K562 (cell line): ENCODE measurements around the gene KCNH3. TPM values are rescaled to one million over a fixed set of nuclear protein-coding genes. Genes with fewer than 3 reads are reported as not detected.

Experiments used
- ATAC-seq: fragments of 200-7000 bp; cut with Tn5 transposase; 3 replicates; pipeline ENCODE4 v1.9.1; 2020; ENCODE audit warnings: moderate library complexity
- BruUV-seq: library from RNA; stranded (reverse); fragments of 400-500 nt; replicated peaks from 2 replicates; lab custom pipeline; 2021; lab: Mats Ljungman, UMichigan
- CTCF ChIA-PET: fragments of 300-600 bp; formaldehyde crosslinking; extraction: SDS; loops from one replicate; lab custom pipeline; 2021; ENCODE audit warnings: low intra/inter-chr PET ratio; lab: Yijun Ruan, JAX
- POLR2A ChIA-PET: fragments of 300-600, 350-650 bp; sonication (Branson Sonifier 250); formaldehyde crosslinking; extraction: SDS; loops from one replicate; lab custom pipeline; 2021; ENCODE audit warnings: antibody characterized with exemption, inconsistent platforms; lab: Yijun Ruan, JAX
- DNase-seq, 4 experiments: peaks; one replicate each; pipeline versions ENCODE4 v3.0.0 to v3.0.0-alpha.2; 2011 to 2018; ENCODE audit warnings: low spot score in 3 of 4, mixed read lengths in 3 of 4; ENCODE audit errors: extremely low read depth in 1 of 4
- FAIRE-seq: peaks from 2 replicates; lab custom pipeline; 2011; peaks lifted over from hg19 to GRCh38; lab: Jason Lieb, UNC
- H2AFZ ChIP-seq: 2 replicates; pipeline ENCODE4 v1.6.0; 2011; ENCODE audit warnings: low read depth, low read length, control low read depth, inconsistent platforms
- H3K27ac ChIP-seq: fragments of 200-600 bp; 3 replicates; pipeline ENCODE4 v1.8.0; 2011; ENCODE audit warnings: low read depth, mild to moderate bottlenecking, control low read depth, inconsistent platforms, low read length, moderate library complexity, mixed read lengths; ENCODE audit errors: extremely low read depth
- H3K27me3 ChIP-seq, 2 experiments: fragments of 300-600 bp in 1 of 2; 2 replicates in 1 of 2; 3 replicates in 1 of 2; pipeline versions ENCODE4 v1.6.0 to v1.8.0; 2011; ENCODE audit warnings: inconsistent platforms in 2 of 2, low read length in 2 of 2, mild to moderate bottlenecking in 1 of 2, mixed read lengths in 1 of 2, moderate library complexity in 1 of 2; ENCODE audit not compliant: control insufficient read depth in 2 of 2, insufficient read depth in 2 of 2
- H3K36me3 ChIP-seq: fragments of 300-600 bp; 3 replicates; pipeline ENCODE4 v1.8.0; 2011; ENCODE audit warnings: mild to moderate bottlenecking, low read length, inconsistent platforms; ENCODE audit not compliant: control insufficient read depth, insufficient read depth
- H3K4me1 ChIP-seq, 2 experiments: fragments of 200-600 bp in 1 of 2; replicated peaks in 1 of 2; 2 replicates in 1 of 2; 3 replicates in 1 of 2; pipeline versions ENCODE4 v1.5.1 to v1.8.0; 2011; ENCODE audit warnings: inconsistent platforms in 2 of 2, low read length in 2 of 2, mild to moderate bottlenecking in 1 of 2, mixed read lengths in 1 of 2, moderate library complexity in 1 of 2; ENCODE audit not compliant: control insufficient read depth in 2 of 2, insufficient read depth in 2 of 2
- H3K4me2 ChIP-seq: 2 replicates; pipeline ENCODE4 v1.6.1; 2011; ENCODE audit warnings: low read length, control low read depth, inconsistent platforms, mixed read lengths; ENCODE audit not compliant: insufficient read depth
- H3K4me3 ChIP-seq: fragments of 200-600 bp; sonication (generic), shearing (Covaris generic); 2 replicates; pipeline ENCODE4 v1.5.1; 2016; ENCODE audit warnings: control low read depth, inconsistent platforms
- H3K79me2 ChIP-seq: fragments of 200-600 bp; 3 replicates; pipeline ENCODE4 v1.8.0; 2011; ENCODE audit warnings: low read length, inconsistent platforms; ENCODE audit not compliant: control insufficient read depth, insufficient read depth
- H3K9ac ChIP-seq, 2 experiments: 2 replicates each; pipeline versions ENCODE4 v1.6.0 to v1.6.1; 2011; ENCODE audit warnings: low read depth in 2 of 2, low read length in 2 of 2, control low read depth in 1 of 2, inconsistent platforms in 1 of 2, mild to moderate bottlenecking in 1 of 2, mixed read lengths in 1 of 2; ENCODE audit not compliant: insufficient read depth in 1 of 2
- H3K9me1 ChIP-seq: one replicate; pipeline ENCODE4 v1.6.0; 2011; ENCODE audit warnings: inconsistent platforms, mild to moderate bottlenecking, low read length, moderate library complexity; ENCODE audit not compliant: control insufficient read depth, insufficient read depth
- H3K9me3 ChIP-seq: replicated peaks from 2 replicates; pipeline ENCODE4 v1.5.1; 2011; ENCODE audit warnings: low read depth, low read length, inconsistent platforms; ENCODE audit not compliant: control insufficient read depth, insufficient read depth
- H4K20me1 ChIP-seq: replicated peaks from 2 replicates; pipeline ENCODE4 v1.6.1; 2011; ENCODE audit warnings: low read length, inconsistent platforms, mixed read lengths; ENCODE audit not compliant: control insufficient read depth, insufficient read depth
- CBX2 ChIP-seq: fragments of 200-600 bp; sonication (generic); IDR thresholded peaks from one replicate; pipeline ENCODE4 v1.6.1; 2012; ENCODE audit warnings: mild to moderate bottlenecking, low read length, inconsistent platforms; ENCODE audit not compliant: insufficient read depth, poor library complexity, severe bottlenecking
- CEBPB ChIP-seq: fragments of 450-650 bp; IDR thresholded peaks from 2 replicates; pipeline ENCODE4 v1.6.1; 2016; ENCODE audit warnings: missing genetic modification characterization, missing compliant biosample characterization
- ERF ChIP-seq: fragments of 450-650 bp; formaldehyde crosslinking; IDR thresholded peaks from 2 replicates; pipeline ENCODE4 v1.4.0; 2020; ENCODE audit warnings: mild to moderate bottlenecking, mixed read lengths
- HDAC2 ChIP-seq: fragments of 450-650 bp; IDR thresholded peaks from 2 replicates; pipeline ENCODE4 v1.6.1; 2016; ENCODE audit warnings: mild to moderate bottlenecking
- JUND ChIP-seq, 2 experiments: IDR thresholded peaks; 2 replicates in 1 of 2; 3 replicates in 1 of 2; pipeline ENCODE4 v1.6.1; 2011; ENCODE audit warnings: borderline replicate concordance in 2 of 2, low read depth in 2 of 2, low read length in 2 of 2, improper control_type of control experiment in 1 of 2, missing biosample characterization in 1 of 2, missing genetic modification characterization in 1 of 2, missing genetic modification reagents in 1 of 2
- RBM25 ChIP-seq: fragments of 200-400 bp; formaldehyde crosslinking; IDR thresholded peaks from 2 replicates; pipeline ENCODE4 v1.6.1; 2018; ENCODE audit warnings: low read length, low read depth, moderate library complexity; ENCODE audit not compliant: severe bottlenecking
- RNF2 ChIP-seq: sonication (generic); IDR thresholded peaks from 2 replicates; pipeline ENCODE4 v1.6.1; 2016
- SAFB ChIP-seq: fragments of 200-400 bp; formaldehyde crosslinking; IDR thresholded peaks from 2 replicates; pipeline ENCODE4 v1.6.1; 2017; ENCODE audit warnings: low read depth, low read length, borderline replicate concordance
- SRSF3 ChIP-seq: fragments of 200-400 bp; formaldehyde crosslinking; IDR thresholded peaks from 2 replicates; pipeline ENCODE4 v1.6.1; 2016; ENCODE audit warnings: mild to moderate bottlenecking, low read length, moderate library complexity; ENCODE audit not compliant: insufficient read depth
- TCF3 ChIP-seq: sonication (generic); formaldehyde crosslinking; IDR thresholded peaks from 2 replicates; pipeline ENCODE4 v1.4.0; 2020; ENCODE audit warnings: mild to moderate bottlenecking, missing genetic modification reagents
- TFAM ChIP-seq: fragments of 250-450 bp; sonication (Bioruptor Pico); conservative IDR thresholded peaks from 2 replicates; pipeline ENCODE4 v1.5.0; 2021; ENCODE audit warnings: mild to moderate bottlenecking, moderate library complexity
- ZBTB17 ChIP-seq: fragments of 450-650 bp; formaldehyde crosslinking; IDR thresholded peaks from 2 replicates; pipeline ENCODE4 v1.4.0; 2020; ENCODE audit warnings: mild to moderate bottlenecking
- ZNF134 ChIP-seq: fragments of 250-450 bp; sonication (Bioruptor Pico); conservative IDR thresholded peaks from 2 replicates; pipeline ENCODE4 v1.4.0; 2020
- ZNF354B ChIP-seq: fragments of 250-450 bp; sonication (Bioruptor Pico); IDR thresholded peaks from 2 replicates; pipeline ENCODE4 v1.4.0; 2020
- ZZZ3 ChIP-seq: fragments of 450-650 bp; IDR thresholded peaks from 2 replicates; pipeline ENCODE4 v1.6.1; 2016; ENCODE audit warnings: antibody characterized with exemption, mild to moderate bottlenecking, moderate library complexity
- WGBS: fragments of 100-300 bp; shearing (Covaris generic); methylation state at CpG from one replicate; pipeline ENCODE4 v1.1.6; 2016; ENCODE audit warnings: low coverage, mixed read lengths; ENCODE audit not compliant: insufficient coverage; ENCODE audit errors: missing lambda C conversion rate; 5-methylcytosine and 5-hydroxymethylcytosine counted together
- in situ Hi-C: fragments of 300-500 bp; cut with MboI; formaldehyde crosslinking; loops from 4 replicates; pipeline ENCODE4 v1.15.0; 2018; ENCODE audit warnings: inconsistent platforms, mixed read lengths
- intact Hi-C: fragments of 100-400 bp; cut with micrococcal nuclease; formaldehyde crosslinking; loops from 2 replicates; pipeline ENCODE4 v1.14.2; 2022
- polyA plus RNA-seq, 8 experiments: library from polyadenylated mRNA; depleted of rRNA in 4 of 8; stranded (reverse) in 5 of 8; unstranded in 3 of 8; fragments of >200 nt; fragmentation: Nextera tagmentation in 2 of 8; fragmentation: Illumina TruSeq in 1 of 8; extraction: Ambion mirVana in 2 of 8; extraction: Trizol in 1 of 8; gene quantifications; 2 replicates each; pipeline versions ENCODE4 v1.2.1 to v1.2.3, GENCODE V29; 2011 to 2014; ENCODE audit warnings: inconsistent platforms in 1 of 8, missing spikeins in 1 of 8
- total RNA-seq, 7 experiments: library from RNA; depleted of rRNA in 6 of 7; stranded (reverse); fragments of >200 nt in 6 of 7; fragmentation: Illumina TruSeq in 2 of 7; extraction: Trizol in 2 of 7; gene quantifications; 2 replicates each; pipeline versions ENCODE4 v1.2.1 to v1.2.3, GENCODE V29; 2011 to 2021; ENCODE audit warnings: low replicate concordance in 1 of 7
- TF ChIP-seq, protein P1 (sequence below): fragments of 200-800 bp; sonication (Bioruptor generic); IDR thresholded peaks from 2 replicates; pipeline ENCODE4 v1.6.1; 2016; ENCODE audit warnings: missing genetic modification characterization, missing compliant biosample characterization
- TF ChIP-seq, protein P2 (sequence below): sonication (generic); formaldehyde crosslinking; IDR thresholded peaks from 2 replicates; pipeline ENCODE4 v1.4.0; 2020; ENCODE audit warnings: mild to moderate bottlenecking, missing genetic modification reagents

The KCNH3 gene
- total and polyA plus RNA-seq, 9 of the 15 experiments (the other 6 are each of a cell fraction or from before 2014, with no cell fraction given): 0.01 to 0.09 TPM; not detected in 7

DNA sequence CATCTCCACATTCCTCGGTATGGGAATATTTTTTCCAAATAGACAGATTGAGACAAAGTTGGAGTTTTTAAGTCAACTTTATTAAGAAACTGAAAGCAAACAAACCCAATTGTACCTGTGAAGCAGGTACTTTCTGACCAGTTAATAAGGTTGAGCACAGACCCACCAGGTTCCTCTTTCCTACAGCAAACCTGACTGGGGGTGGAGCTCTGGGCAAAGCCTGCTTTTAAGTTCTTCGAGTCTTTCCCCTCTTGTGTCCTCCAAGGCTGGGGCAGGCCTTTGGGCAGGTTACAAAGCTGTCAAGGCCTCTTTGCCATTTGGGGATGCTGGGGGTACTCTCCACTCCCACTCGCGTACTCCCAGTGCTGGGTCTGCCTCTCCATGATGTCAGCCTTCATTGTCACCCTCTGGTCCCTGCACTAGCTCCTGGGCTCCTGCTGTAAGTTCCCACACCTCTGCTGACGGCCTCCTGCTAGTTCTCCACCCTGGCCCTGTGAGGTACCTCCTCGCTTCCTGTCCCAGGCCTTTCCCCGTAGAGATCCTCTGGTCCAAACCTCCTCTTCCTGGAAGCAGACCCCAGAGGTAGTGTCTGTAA lies 3.2 kb downstream of the KCNH3 start:
- Histone ChIP-seq H3K9me1 (peaks cover 3% of the 10 kb centered on the region), H3K27me3 (peaks cover 14 to 31% of the 10 kb centered on the region in 2 experiments), H3K4me3 (no peak overlapping the region), H3K9ac (no peak overlapping the region), H3K79me2 (no peaks in the 10 kb centered on the region), H3K4me1 (peaks cover 0 to 46% of the 10 kb centered on the region in 2 experiments; a peak in 4 of 5 replicates), H3K9me3 (no peaks in the 10 kb centered on the region), H4K20me1 (0 out of 2 replicates have a peak, but pooled peaks cover 9% of the 10 kb centered on the region), H2AFZ (no peak overlapping the region), H3K36me3 (no peaks in the 10 kb centered on the region), H3K27ac (no peak overlapping the region; the same call in 2 of the 3 replicates), H3K4me2 (no peak overlapping the region)
- ChIA-PET CTCF (no interaction called here), POLR2A (interaction anchor here (1.7 kb wide), 1 partner anchor 13 kb away, joined by 8 read pairs; no protein-coding TSS in a partner anchor)
- ATAC-seq: no peak
- BruUV-seq: no TSS peak
- FAIRE-seq: no peak
- intact Hi-C loops (no loop called here), in situ Hi-C loops (no loop called here)
- WGBS: 35% methylated on average over 7 of the region's 7 CpGs
- DNase-seq: no peak
- no peak for TF ChIP-seq ZNF354B (CRISPR knock-in tag)
- TF ChIP-seq CBX2: no peak
- no peak for TF ChIP-seq ZBTB17 (CRISPR knock-in tag)
- no peak for TF ChIP-seq ZNF134
- no peak for TF ChIP-seq RBM25
- no peak for TF ChIP-seq TFAM (CRISPR knock-in tag)
- TF ChIP-seq ERF (CRISPR knock-in tag): no peak
- TF ChIP-seq SRSF3: no peak
- TF ChIP-seq SAFB: no peak
- TF ChIP-seq, protein P1, sequence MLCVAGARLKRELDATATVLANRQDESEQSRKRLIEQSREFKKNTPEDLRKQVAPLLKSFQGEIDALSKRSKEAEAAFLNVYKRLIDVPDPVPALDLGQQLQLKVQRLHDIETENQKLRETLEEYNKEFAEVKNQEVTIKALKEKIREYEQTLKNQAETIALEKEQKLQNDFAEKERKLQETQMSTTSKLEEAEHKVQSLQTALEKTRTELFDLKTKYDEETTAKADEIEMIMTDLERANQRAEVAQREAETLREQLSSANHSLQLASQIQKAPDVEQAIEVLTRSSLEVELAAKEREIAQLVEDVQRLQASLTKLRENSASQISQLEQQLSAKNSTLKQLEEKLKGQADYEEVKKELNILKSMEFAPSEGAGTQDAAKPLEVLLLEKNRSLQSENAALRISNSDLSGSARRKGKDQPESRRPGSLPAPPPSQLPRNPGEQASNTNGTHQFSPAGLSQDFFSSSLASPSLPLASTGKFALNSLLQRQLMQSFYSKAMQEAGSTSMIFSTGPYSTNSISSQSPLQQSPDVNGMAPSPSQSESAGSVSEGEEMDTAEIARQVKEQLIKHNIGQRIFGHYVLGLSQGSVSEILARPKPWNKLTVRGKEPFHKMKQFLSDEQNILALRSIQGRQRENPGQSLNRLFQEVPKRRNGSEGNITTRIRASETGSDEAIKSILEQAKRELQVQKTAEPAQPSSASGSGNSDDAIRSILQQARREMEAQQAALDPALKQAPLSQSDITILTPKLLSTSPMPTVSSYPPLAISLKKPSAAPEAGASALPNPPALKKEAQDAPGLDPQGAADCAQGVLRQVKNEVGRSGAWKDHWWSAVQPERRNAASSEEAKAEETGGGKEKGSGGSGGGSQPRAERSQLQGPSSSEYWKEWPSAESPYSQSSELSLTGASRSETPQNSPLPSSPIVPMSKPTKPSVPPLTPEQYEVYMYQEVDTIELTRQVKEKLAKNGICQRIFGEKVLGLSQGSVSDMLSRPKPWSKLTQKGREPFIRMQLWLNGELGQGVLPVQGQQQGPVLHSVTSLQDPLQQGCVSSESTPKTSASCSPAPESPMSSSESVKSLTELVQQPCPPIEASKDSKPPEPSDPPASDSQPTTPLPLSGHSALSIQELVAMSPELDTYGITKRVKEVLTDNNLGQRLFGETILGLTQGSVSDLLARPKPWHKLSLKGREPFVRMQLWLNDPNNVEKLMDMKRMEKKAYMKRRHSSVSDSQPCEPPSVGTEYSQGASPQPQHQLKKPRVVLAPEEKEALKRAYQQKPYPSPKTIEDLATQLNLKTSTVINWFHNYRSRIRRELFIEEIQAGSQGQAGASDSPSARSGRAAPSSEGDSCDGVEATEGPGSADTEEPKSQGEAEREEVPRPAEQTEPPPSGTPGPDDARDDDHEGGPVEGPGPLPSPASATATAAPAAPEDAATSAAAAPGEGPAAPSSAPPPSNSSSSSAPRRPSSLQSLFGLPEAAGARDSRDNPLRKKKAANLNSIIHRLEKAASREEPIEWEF (CRISPR knock-in tag): no peak
- TF ChIP-seq CEBPB (tag): no peak
- TF ChIP-seq JUND (IDR thresholded peaks at IDR 0.05; ENCODE audit: borderline replicate concordance, low read depth, low read length): no peak
- TF ChIP-seq JUND (tag; IDR thresholded peaks at IDR 0.05; ENCODE audit: borderline replicate concordance, low read depth, low read length): no peak
- TF ChIP-seq ZZZ3: no peak
- TF ChIP-seq TCF3: no peak
- no peak for TF ChIP-seq RNF2
- TF ChIP-seq HDAC2: no peak
- TF ChIP-seq, protein P2, sequence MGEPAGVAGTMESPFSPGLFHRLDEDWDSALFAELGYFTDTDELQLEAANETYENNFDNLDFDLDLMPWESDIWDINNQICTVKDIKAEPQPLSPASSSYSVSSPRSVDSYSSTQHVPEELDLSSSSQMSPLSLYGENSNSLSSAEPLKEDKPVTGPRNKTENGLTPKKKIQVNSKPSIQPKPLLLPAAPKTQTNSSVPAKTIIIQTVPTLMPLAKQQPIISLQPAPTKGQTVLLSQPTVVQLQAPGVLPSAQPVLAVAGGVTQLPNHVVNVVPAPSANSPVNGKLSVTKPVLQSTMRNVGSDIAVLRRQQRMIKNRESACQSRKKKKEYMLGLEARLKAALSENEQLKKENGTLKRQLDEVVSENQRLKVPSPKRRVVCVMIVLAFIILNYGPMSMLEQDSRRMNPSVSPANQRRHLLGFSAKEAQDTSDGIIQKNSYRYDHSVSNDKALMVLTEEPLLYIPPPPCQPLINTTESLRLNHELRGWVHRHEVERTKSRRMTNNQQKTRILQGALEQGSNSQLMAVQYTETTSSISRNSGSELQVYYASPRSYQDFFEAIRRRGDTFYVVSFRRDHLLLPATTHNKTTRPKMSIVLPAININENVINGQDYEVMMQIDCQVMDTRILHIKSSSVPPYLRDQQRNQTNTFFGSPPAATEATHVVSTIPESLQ (CRISPR knock-in tag): no peak
